Central memory CD4-positive, alpha-beta T cell (primary cell): ENCODE measurements around the gene TSSK1B.

Source experiments
- DNase-seq: peaks from one replicate; pipeline ENCODE4 v3.0.0; 2022

Gene TSSK1B

GRCh38 chr5:113397046-113397445 lies 37.7 kb downstream of the TSSK1B start:
- no peak for DNase-seq

DNA sequence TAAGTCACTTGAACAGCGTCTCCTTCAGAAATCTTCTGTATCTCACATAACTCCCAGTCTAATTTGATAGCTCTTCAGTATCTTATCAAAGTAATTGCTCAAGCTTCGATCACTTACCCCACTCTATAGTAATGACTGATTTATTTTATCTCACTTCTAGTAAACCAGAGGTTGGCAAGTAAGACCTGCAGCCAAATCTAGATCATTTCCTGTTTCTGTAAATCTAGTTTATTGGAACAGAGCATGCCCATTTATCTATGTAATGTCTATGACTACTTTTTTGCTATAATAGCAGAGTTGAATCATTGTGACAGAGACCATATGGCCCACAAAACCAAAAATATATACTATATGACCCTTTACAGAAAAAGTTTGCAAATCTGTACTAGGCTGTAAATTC lies 40.1 kb downstream of the TSSK1B start:
- DNase-seq: no peak

GRCh38 chr5:113390224-113390623 lies 44.6 kb downstream of the TSSK1B start:
- DNase-seq: no peak

GRCh38 chr5:113389116-113389515 lies 45.7 kb downstream of the TSSK1B start:
- no peak for DNase-seq

DNA sequence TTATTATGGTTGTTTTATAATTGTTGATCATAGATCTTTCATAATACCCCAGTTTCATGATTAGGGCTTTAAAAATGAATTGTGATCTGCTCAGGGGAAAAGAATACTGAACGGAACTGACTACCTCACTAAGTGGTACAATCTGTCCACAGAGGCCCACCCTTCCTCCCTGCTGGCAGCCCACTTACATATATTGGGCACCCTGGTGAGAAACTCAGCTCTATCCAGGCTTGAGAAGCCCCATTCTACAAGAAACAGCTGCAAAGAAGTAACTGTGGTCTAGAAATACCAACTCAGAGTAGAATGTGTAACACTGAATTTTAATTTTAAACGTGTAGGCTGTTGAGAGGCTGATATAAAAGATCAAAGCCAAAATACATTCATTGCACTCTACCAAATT lies 46.9 kb downstream of the TSSK1B start:
- DNase-seq: no peak

GRCh38 chr5:113384782-113385285 lies 50.0 kb downstream of the TSSK1B start:
- no peak for DNase-seq

DNA sequence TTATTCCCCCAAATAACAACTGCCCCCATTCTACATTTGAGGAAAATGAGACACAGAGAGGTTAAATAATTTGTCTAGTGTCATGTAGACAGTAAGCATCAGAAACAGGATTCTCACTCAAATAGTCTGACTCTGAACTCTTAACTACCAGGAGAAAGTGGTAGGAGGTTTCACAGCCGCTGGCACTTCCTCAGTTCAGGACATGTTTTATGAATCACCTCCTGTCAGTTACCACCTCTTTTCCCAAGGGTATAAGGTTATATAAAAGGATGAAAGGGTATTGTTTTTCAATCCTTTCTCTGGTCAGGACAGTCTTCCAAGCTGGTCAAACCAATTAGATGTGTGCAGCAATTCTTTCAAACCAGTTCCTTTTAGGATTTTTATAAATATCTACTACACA lies 52.1 kb downstream of the TSSK1B start:
- no peak for DNase-seq
